Measurements from ENCODE around the gene NOLC1.

DNA sequence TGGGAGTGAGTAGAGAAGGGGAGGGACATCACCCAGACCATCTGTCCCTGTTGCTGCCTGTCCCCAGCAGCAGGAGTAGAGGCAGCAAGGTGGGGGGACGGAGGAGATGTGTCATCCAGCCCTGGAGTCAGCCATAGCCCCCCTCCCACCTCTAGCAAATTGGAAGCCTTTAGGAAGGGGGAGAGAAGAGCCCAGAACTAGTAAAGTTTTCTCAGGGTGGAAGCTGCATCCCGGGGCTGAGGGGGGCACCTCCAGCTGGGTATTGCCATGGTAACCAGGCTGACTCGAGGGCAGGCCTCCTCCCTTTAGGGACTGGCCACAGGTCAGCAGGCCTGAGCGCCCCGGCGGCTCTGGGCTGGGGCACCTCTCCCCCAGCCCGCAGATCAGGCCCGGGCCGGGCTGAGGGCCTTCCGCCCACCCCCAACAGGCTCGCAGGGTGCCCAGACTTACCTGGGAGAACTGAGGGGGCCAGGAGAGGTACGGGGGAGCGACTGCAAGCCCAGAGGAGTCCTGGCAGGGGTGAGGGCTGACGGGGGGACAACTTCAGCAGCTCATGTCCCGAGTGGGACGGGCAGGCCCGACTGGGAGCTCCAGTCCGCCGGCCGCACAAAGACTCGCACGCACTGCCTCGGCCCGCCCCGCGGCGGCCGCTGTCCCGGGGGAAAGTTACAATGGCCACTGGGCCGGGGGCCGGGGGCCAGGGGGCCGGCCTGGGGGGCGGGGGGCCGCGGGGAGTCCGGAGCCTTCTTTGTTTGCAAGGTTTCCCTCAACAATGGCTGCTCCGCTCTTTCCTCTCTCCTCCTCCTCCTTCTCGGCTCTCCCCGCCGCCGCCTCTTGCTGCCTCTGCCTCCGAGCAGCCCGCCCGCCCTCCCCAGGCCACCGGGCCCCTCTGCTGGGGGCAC lies 38.0 kb upstream of the NOLC1 start:
- TF ChIP-seq EZH2 (IDR thresholded peaks at IDR 0.05; ENCODE audit: insufficient read depth, poor library complexity, severe bottlenecking) (no peak), EZH2phosphoT487 (IDR thresholded peaks at IDR 0.05; ENCODE audit: insufficient read depth, low read depth) (no peak)
